ENCODE measurements around the gene AGBL1.

DNA sequence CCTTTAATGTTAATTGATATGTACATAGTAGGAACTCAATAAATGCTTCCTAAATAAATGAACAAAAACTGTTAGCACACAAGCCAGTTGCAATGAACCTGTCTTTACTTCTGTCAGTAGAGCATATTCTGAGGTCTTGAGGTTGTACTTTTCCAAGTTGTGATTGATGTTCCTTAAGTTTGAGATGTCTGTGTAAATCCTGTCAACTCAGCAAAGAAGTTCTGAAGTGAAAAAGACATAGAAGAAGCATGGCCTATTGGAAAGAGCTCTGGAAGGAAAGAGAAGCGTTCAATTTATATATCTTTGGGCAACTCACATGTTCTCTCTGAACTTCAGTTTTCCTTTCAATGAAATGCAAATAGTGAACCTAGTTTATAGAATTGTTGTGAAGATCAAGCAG lies 269.9 kb downstream of the AGBL1 start:
- TF ChIP-seq EZH2 (IDR thresholded peaks at IDR 0.05; ENCODE audit: insufficient read depth, poor library complexity, severe bottlenecking), result no peak
- no peak for TF ChIP-seq EZH2phosphoT487 (IDR thresholded peaks at IDR 0.05; ENCODE audit: insufficient read depth, low read depth)

Data from GM23248 (cell line).